HepG2 (cell line): Measurements from ENCODE around the gene C5AR1. TPM values are rescaled to one million over a fixed set of nuclear protein-coding genes. Genes with fewer than 3 reads are reported as not detected.

Source experiments
- CREBL2 ChIP-seq: sonication (generic); formaldehyde crosslinking; IDR thresholded peaks from 2 replicates; pipeline ENCODE4 v1.8.1; 2023; ENCODE audit warnings: missing genetic modification reagents, mild to moderate bottlenecking, borderline replicate concordance
- DBP ChIP-seq: sonication (generic); formaldehyde crosslinking; IDR thresholded peaks from 2 replicates; pipeline ENCODE4 v1.4.0; 2020; ENCODE audit warnings: missing genetic modification reagents; ENCODE audit errors: not compliant biosample characterization
- EP300 ChIP-seq, 3 experiments: sonication (generic) in 1 of 3; formaldehyde crosslinking in 1 of 3; IDR thresholded peaks; 2 replicates each; pipeline versions ENCODE4 v1.5.1 to v1.6.1; 2011 to 2020; ENCODE audit warnings: low read depth in 2 of 3, low read length in 2 of 3, borderline replicate concordance in 1 of 3, improper control_type of control experiment in 1 of 3, mild to moderate bottlenecking in 1 of 3, missing genetic modification reagents in 1 of 3, moderate library complexity in 1 of 3
- GATAD1 ChIP-seq: IDR thresholded peaks from 2 replicates; pipeline ENCODE4 v1.6.1; 2016; ENCODE audit warnings: missing genetic modification reagents, missing compliant biosample characterization
- GTF2F1 ChIP-seq: fragments of 150-350 bp; IDR thresholded peaks from 2 replicates; pipeline ENCODE4 v1.6.1; 2014; ENCODE audit warnings: low read length
- HIC2 ChIP-seq: sonication (generic); formaldehyde crosslinking; IDR thresholded peaks from 2 replicates; pipeline ENCODE4 v1.9.0; 2022; ENCODE audit warnings: low read depth, missing genetic modification reagents
- RFX3 ChIP-seq: IDR thresholded peaks from 2 replicates; pipeline ENCODE4 v1.6.1; 2016; ENCODE audit warnings: missing biosample characterization, missing genetic modification reagents
- SNAPC5 ChIP-seq: sonication (generic); formaldehyde crosslinking; IDR thresholded peaks from 2 replicates; pipeline ENCODE4 v1.8.1; 2023; ENCODE audit warnings: mild to moderate bottlenecking, missing genetic modification reagents, borderline replicate concordance
- SPEN ChIP-seq: sonication (generic); formaldehyde crosslinking; IDR thresholded peaks from 2 replicates; pipeline ENCODE4 v1.5.1; 2020; ENCODE audit warnings: low read depth, mild to moderate bottlenecking, missing genetic modification reagents
- TIGD3 ChIP-seq: sonication (generic); formaldehyde crosslinking; IDR thresholded peaks from 2 replicates; pipeline ENCODE4 v1.5.1; 2020; ENCODE audit warnings: mild to moderate bottlenecking, missing genetic modification reagents, borderline replicate concordance
- TSC22D2 ChIP-seq: sonication (generic); formaldehyde crosslinking; IDR thresholded peaks from 2 replicates; pipeline ENCODE4 v1.5.1; 2020; ENCODE audit warnings: missing genetic modification reagents, mild to moderate bottlenecking, borderline replicate concordance
- ZHX2 ChIP-seq, 2 experiments: sonication (generic) in 1 of 2; formaldehyde crosslinking in 1 of 2; IDR thresholded peaks; 2 replicates each; pipeline versions ENCODE4 v1.6.1 to v1.9.0; 2014 to 2022; ENCODE audit warnings: antibody characterized with exemption in 1 of 2, borderline replicate concordance in 1 of 2, inconsistent platforms in 1 of 2, low read depth in 1 of 2, missing genetic modification reagents in 1 of 2
- ZNF20 ChIP-seq: sonication (generic); formaldehyde crosslinking; IDR thresholded peaks from 2 replicates; pipeline ENCODE4 v1.4.0; 2020; ENCODE audit warnings: mild to moderate bottlenecking, moderate library complexity, missing genetic modification reagents
- ZNF234 ChIP-seq: sonication (generic); formaldehyde crosslinking; conservative IDR thresholded peaks from 2 replicates; pipeline ENCODE4 v1.5.1; 2020; ENCODE audit warnings: mild to moderate bottlenecking, missing genetic modification reagents
- ZNF558 ChIP-seq: sonication (generic); formaldehyde crosslinking; IDR thresholded peaks from 2 replicates; pipeline ENCODE4 v1.9.0; 2022; ENCODE audit warnings: mild to moderate bottlenecking, missing genetic modification reagents, borderline replicate concordance
- ZNF563 ChIP-seq: sonication (generic); formaldehyde crosslinking; IDR thresholded peaks from 2 replicates; pipeline ENCODE4 v1.8.0; 2022; ENCODE audit warnings: mild to moderate bottlenecking, moderate library complexity, missing genetic modification reagents
- ZNF629 ChIP-seq: sonication (generic); formaldehyde crosslinking; conservative IDR thresholded peaks from 2 replicates; pipeline ENCODE4 v1.5.0; 2020; ENCODE audit warnings: missing genetic modification reagents
- polyA plus RNA-seq, 8 experiments: library from polyadenylated mRNA; depleted of rRNA in 3 of 8; stranded (reverse) in 7 of 8; unstranded in 1 of 8; fragments of >200 nt; fragmentation: Illumina TruSeq in 4 of 8; extraction: Trizol in 4 of 8; gene quantifications; 2 replicates each; pipeline versions ENCODE4 v1.2.1 to v1.2.3, GENCODE V29; 2011 to 2016; ENCODE audit warnings: low read depth in 4 of 8, missing spikeins in 1 of 8, mixed read lengths in 1 of 8; ENCODE audit not compliant: insufficient read depth in 1 of 8
- total RNA-seq, 5 experiments: library from RNA; depleted of rRNA; stranded (reverse); fragments of >200 nt; fragmentation: Illumina TruSeq; extraction: Trizol; gene quantifications; 2 replicates each; pipeline ENCODE4 v1.2.3, GENCODE V29; 2016; ENCODE audit warnings: low read depth in 1 of 5

The C5AR1 gene
- total and polyA plus RNA-seq, 2 of the 13 experiments (the other 11 are each of a cell fraction or from before 2014, with no cell fraction given), result 0.07 to 1.6 TPM

GRCh38 chr19:47315125-47315821, 5.6 kb downstream of the C5AR1 start (continued):
- TF ChIP-seq GATAD1 (peak; percentile 18; the same call in 1 of the 2 replicates), HIC2 (no peak), CREBL2 (CRISPR knock-in tag) (no peak), ZNF20 (no peak), GTF2F1 (no peak), TSC22D2 (CRISPR knock-in tag) (no peak), ZNF234 (CRISPR knock-in tag) (no peak), ZNF558 (CRISPR knock-in tag) (no peak), ZNF629 (CRISPR knock-in tag) (peak; percentile 46; the same call in 1 of the 2 replicates), ZHX2 (IDR thresholded peaks at IDR 0.05; ENCODE audit: low read depth) (peak; percentile 86), ZHX2 (CRISPR knock-in tag; IDR thresholded peaks at IDR 0.05; ENCODE audit: borderline replicate concordance) (no peak), SNAPC5 (CRISPR knock-in tag) (no peak), RFX3 (CRISPR knock-in tag) (no peak), TIGD3 (no peak), SPEN (CRISPR knock-in tag) (peak; percentile 80; the same call in 1 of the 2 replicates), ZNF563 (CRISPR knock-in tag) (peak; percentile 62; the same call in 1 of the 2 replicates), DBP (CRISPR knock-in tag) (no peak), EP300 (IDR thresholded peaks at IDR 0.05; ENCODE audit: low read depth in 2 of 2, low read length in 2 of 2) (peak; percentile 88 to 93), EP300 (CRISPR knock-in tag; IDR thresholded peaks at IDR 0.05; ENCODE audit: borderline replicate concordance) (peak; percentile 92)
